ENCODE results near the gene SEC24A. TPM values are rescaled to one million over a fixed set of nuclear protein-coding genes. Genes with fewer than 3 reads are reported as not detected.
"Not testable (repeated sequence)": the region's sequence is repeated elsewhere in the genome, so short reads cannot be mapped to it uniquely, and the experiment has no call there.

The SEC24A gene
- total RNA-seq, 2 donors from 2014 or later, result 17.0 to 21.0 TPM

DNA sequence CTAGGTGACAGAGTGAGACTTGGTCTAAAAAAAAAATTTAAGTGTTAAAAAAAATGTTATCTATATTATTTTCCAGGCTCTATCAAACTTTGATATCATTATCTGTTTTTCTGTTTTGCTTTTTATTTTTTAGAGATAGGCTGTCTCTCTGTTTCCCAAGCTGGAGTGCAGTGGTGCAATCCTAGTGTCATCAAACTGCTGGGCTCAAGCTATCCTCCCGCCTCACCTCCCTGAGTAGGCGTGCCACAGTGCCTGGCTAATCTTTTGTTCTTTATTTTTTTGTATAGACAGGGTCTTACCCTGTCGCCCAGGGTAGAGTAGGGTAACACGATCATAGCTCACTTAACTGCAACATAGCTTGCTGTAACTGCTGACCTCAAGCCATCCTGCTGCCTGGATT lies 14.4 kb downstream of the SEC24A start:
- no peaks in the 10 kb centered on the region for H3K27me3 Mint-ChIP-seq
- peaks cover 12% of the 10 kb centered on the region for H3K4me1 Mint-ChIP-seq
- no peak overlapping the region for H3K4me3 Mint-ChIP-seq
- H3K27ac Mint-ChIP-seq, result no peak overlapping the region
- ATAC-seq (no peak), DNase-seq (no peak)
- H3K36me3 Mint-ChIP-seq (ENCODE audit: low read depth), result peaks cover 3% of the 10 kb centered on the region
- no peaks in the 10 kb centered on the region for H3K9me3 ChIP-seq (ENCODE audit: control insufficient read depth, low read length, poor library complexity, severe bottlenecking)

- H3K9me3 ChIP-seq (ENCODE audit: control insufficient read depth, low read length, poor library complexity, severe bottlenecking), result no peaks in the 10 kb centered on the region
- H3K36me3 Mint-ChIP-seq (ENCODE audit: low read depth), result peaks cover 3% of the 10 kb centered on the region
- H3K27ac Mint-ChIP-seq, result no peak overlapping the region
- H3K27me3 Mint-ChIP-seq, result no peaks in the 10 kb centered on the region
- no peak overlapping the region for H3K4me3 Mint-ChIP-seq
- peaks cover 7% of the 10 kb centered on the region for H3K4me1 Mint-ChIP-seq
- ATAC-seq, result no peak
- no peak for DNase-seq
These were observed 15.9 kb downstream of the SEC24A start for GRCh38 chr5:134664448-134664847.

- H3K27me3 Mint-ChIP-seq; H3K36me3 Mint-ChIP-seq (ENCODE audit: low read depth); H3K4me1 Mint-ChIP-seq; ATAC-seq; H3K9me3 ChIP-seq (ENCODE audit: control insufficient read depth, low read length, poor library complexity, severe bottlenecking); H3K27ac Mint-ChIP-seq; DNase-seq; H3K4me3 Mint-ChIP-seq: not testable (repeated sequence)
These were observed 25.0 kb downstream of the SEC24A start for GRCh38 chr5:134673546-134673945.

DNA sequence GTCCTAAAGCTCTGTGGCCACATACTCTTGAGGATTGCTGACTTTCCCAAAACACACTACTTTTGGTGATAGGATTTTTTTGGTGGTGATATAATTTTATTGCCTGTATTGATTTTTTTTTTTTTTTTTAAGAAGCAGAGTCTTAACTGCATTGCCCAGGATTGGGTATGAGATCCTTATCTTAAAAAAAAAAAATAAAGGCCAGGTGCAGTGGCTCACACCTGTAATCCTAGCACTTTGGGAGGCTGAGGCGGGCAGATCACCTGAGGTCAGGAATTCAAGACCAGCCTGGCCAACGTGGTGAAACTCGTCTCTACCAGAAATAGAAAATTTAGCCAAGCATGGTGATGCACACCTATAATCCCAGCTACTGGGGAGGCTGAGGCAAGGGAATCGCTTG lies 28.8 kb downstream of the SEC24A start:
- not testable (repeated sequence) for H3K4me3 Mint-ChIP-seq; H3K27me3 Mint-ChIP-seq; H3K36me3 Mint-ChIP-seq (ENCODE audit: low read depth); H3K4me1 Mint-ChIP-seq; ATAC-seq; DNase-seq; H3K9me3 ChIP-seq (ENCODE audit: control insufficient read depth, low read length, poor library complexity, severe bottlenecking); H3K27ac Mint-ChIP-seq

DNA sequence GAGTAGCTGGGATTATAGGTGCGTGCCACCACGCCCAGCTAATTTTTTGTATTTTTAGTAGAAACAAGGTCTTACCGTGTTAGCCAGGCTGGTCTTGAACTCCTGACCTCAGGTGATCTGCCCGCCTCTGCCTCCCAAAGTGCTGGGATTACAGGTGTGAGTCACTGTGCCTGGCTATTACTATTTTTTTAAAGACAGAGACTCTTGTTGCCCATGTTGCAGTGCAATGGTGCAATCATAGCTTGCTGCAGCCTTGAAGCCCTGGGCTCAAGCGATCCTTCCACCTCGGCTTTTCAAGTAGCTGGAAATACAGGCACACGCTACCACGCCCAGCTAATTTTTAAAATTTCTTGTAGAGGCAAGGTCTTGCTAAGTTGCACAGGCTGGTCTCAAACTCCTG lies 41.6 kb downstream of the SEC24A start:
- H3K36me3 Mint-ChIP-seq (ENCODE audit: low read depth); H3K4me1 Mint-ChIP-seq; H3K27ac Mint-ChIP-seq; H3K9me3 ChIP-seq (ENCODE audit: control insufficient read depth, low read length, poor library complexity, severe bottlenecking); H3K27me3 Mint-ChIP-seq; ATAC-seq; DNase-seq; H3K4me3 Mint-ChIP-seq: not testable (repeated sequence)

GRCh38 chr5:134692722-134693121 lies 44.1 kb downstream of the SEC24A start:
- Mint-ChIP-seq H3K27ac (peak overlapping the region; percentile 62), H3K4me1 (no peaks in the 10 kb centered on the region), H3K4me3 (no peak overlapping the region), H3K36me3 (ENCODE audit: low read depth) (no peaks in the 10 kb centered on the region), H3K27me3 (no peaks in the 10 kb centered on the region)
- DNase-seq, result no peak
- ATAC-seq, result no peak
- H3K9me3 ChIP-seq (ENCODE audit: control insufficient read depth, low read length, poor library complexity, severe bottlenecking), result no peaks in the 10 kb centered on the region

GRCh38 chr5:134708301-134708700 lies 59.7 kb downstream of the SEC24A start:
- peaks cover 2% of the 10 kb centered on the region for H3K36me3 Mint-ChIP-seq (ENCODE audit: low read depth)
- no peaks in the 10 kb centered on the region for H3K27me3 Mint-ChIP-seq
- no peaks in the 10 kb centered on the region for H3K9me3 ChIP-seq (ENCODE audit: control insufficient read depth, low read length, poor library complexity, severe bottlenecking)
- no peak overlapping the region for H3K27ac Mint-ChIP-seq
- no peak overlapping the region for H3K4me3 Mint-ChIP-seq
- H3K4me1 Mint-ChIP-seq, result no peaks in the 10 kb centered on the region
- DNase-seq (no peak), ATAC-seq (no peak)

GRCh38 chr5:134714120-134714519 lies 65.5 kb downstream of the SEC24A start:
- DNase-seq (no peak), ATAC-seq (no peak)
- H3K9me3 ChIP-seq (ENCODE audit: control insufficient read depth, low read length, poor library complexity, severe bottlenecking), result no peaks in the 10 kb centered on the region
- Mint-ChIP-seq H3K36me3 (ENCODE audit: low read depth) (peaks cover 7% of the 10 kb centered on the region), H3K4me1 (no peaks in the 10 kb centered on the region), H3K4me3 (no peak overlapping the region), H3K27ac (no peak overlapping the region), H3K27me3 (no peaks in the 10 kb centered on the region)

DNA sequence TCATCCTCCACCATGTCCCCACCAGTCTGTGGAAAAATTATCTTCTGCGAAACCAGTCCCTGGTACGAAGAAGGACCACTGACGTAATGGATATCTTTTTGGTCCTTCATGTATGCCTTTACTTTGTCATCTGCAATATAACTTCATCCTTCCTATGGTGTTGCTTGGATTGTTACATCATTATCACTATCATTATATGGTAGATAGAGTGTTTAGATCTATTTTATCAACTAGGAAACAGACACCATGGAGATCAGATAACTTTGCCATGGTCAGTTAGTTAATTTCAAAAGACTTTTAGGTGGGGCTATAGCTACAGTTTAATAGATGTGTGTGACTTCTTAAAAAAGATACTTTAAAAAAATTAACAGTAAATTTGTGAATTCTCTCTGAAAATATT lies 66.0 kb downstream of the SEC24A start:
- H3K27ac Mint-ChIP-seq, result no peak overlapping the region
- no peaks in the 10 kb centered on the region for H3K4me1 Mint-ChIP-seq
- DNase-seq (no peak), ATAC-seq (no peak)
- H3K9me3 ChIP-seq (ENCODE audit: control insufficient read depth, low read length, poor library complexity, severe bottlenecking), result no peaks in the 10 kb centered on the region
- H3K27me3 Mint-ChIP-seq, result no peaks in the 10 kb centered on the region
- H3K4me3 Mint-ChIP-seq, result no peak overlapping the region
- H3K36me3 Mint-ChIP-seq (ENCODE audit: low read depth), result peaks cover 7% of the 10 kb centered on the region

- not testable (repeated sequence) for H3K9me3 ChIP-seq (ENCODE audit: control insufficient read depth, low read length, poor library complexity, severe bottlenecking); H3K27ac Mint-ChIP-seq; H3K4me3 Mint-ChIP-seq; H3K4me1 Mint-ChIP-seq; H3K27me3 Mint-ChIP-seq; ATAC-seq; DNase-seq; H3K36me3 Mint-ChIP-seq (ENCODE audit: low read depth)
These were observed 66.9 kb downstream of the SEC24A start for GRCh38 chr5:134715466-134715865.

GRCh38 chr5:134724872-134725271 lies 76.3 kb downstream of the SEC24A start:
- H3K27ac Mint-ChIP-seq, result peak overlapping the region; percentile 56

DNA sequence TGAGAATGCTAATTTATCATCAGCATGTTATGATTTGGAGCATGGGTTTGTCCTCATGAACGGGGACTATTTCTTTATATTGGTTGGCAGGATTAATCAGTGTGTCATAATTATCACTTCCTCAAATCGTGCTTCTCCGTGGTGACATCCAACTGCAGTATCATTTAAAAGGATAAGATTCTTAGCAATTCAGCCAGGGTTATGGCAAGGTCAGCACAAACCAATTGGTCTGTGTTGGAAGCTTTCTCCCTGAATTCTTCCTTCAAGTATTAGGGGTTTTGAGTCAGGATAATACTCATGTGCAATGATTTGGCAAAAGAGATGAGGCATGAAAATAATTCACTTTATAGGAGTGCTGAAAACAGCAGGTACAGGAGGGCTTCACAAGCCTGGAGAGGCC lies 84.2 kb downstream of the SEC24A start:
- no peak overlapping the region for H3K4me3 Mint-ChIP-seq
- H3K36me3 Mint-ChIP-seq (ENCODE audit: low read depth), result no peaks in the 10 kb centered on the region
- H3K9me3 ChIP-seq (ENCODE audit: control insufficient read depth, low read length, poor library complexity, severe bottlenecking), result no peaks in the 10 kb centered on the region
- no peaks in the 10 kb centered on the region for H3K27me3 Mint-ChIP-seq
- ATAC-seq (no peak), DNase-seq (no peak)
- no peak overlapping the region for H3K27ac Mint-ChIP-seq
- H3K4me1 Mint-ChIP-seq, result no peaks in the 10 kb centered on the region

More at GRCh38 chr5:134724872-134725271, 76.3 kb downstream of the SEC24A start:
- Mint-ChIP-seq H3K4me1 (no peaks in the 10 kb centered on the region), H3K36me3 (ENCODE audit: low read depth) (no peaks in the 10 kb centered on the region), H3K4me3 (no peak overlapping the region), H3K27me3 (no peaks in the 10 kb centered on the region)
- H3K9me3 ChIP-seq (ENCODE audit: control insufficient read depth, low read length, poor library complexity, severe bottlenecking), result no peaks in the 10 kb centered on the region
- DNase-seq, result no peak
- no peak for ATAC-seq

DNA sequence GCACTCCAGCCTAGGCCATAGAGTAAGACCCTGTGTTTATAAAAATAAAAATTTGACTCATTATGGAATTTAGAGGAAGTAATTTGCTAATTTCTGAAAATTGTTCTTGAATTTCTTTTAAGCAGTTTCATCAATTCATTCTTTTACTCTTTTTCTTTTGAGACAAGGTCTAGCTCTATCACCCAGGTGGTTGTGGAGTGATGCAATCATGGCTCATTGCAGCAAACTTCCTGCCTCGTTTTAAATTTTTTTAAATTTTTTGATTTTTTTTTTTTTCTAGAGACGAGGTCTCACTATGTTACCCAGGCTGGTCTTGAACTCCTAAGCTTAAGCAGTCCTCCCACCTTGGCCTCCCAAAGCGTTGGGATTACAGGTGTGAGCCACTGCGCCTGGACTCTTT lies 86.7 kb downstream of the SEC24A start:
- ATAC-seq (no peak), DNase-seq (no peak)
- H3K27me3 Mint-ChIP-seq, result no peaks in the 10 kb centered on the region
- H3K4me3 Mint-ChIP-seq, result no peak overlapping the region
- H3K9me3 ChIP-seq (ENCODE audit: control insufficient read depth, low read length, poor library complexity, severe bottlenecking), result no peaks in the 10 kb centered on the region
- no peak overlapping the region for H3K27ac Mint-ChIP-seq
- peaks cover 6% of the 10 kb centered on the region for H3K36me3 Mint-ChIP-seq (ENCODE audit: low read depth)
- H3K4me1 Mint-ChIP-seq, result peaks cover 12% of the 10 kb centered on the region

GRCh38 chr5:134736173-134736812 lies 87.7 kb downstream of the SEC24A start:
- H3K4me3 Mint-ChIP-seq, result no peak overlapping the region
- H3K36me3 Mint-ChIP-seq (ENCODE audit: low read depth), result peaks cover 6% of the 10 kb centered on the region
- no peak overlapping the region for H3K27ac Mint-ChIP-seq
- no peaks in the 10 kb centered on the region for H3K9me3 ChIP-seq (ENCODE audit: control insufficient read depth, low read length, poor library complexity, severe bottlenecking)
- DNase-seq, result no peak
- no peak for ATAC-seq
- no peaks in the 10 kb centered on the region for H3K27me3 Mint-ChIP-seq
- H3K4me1 Mint-ChIP-seq, result peaks cover 18% of the 10 kb centered on the region

Data from T-helper 17 cell (primary cell).